ENCODE data around the gene HOXB4. TPM values are rescaled to one million over a fixed set of nuclear protein-coding genes. Genes with fewer than 3 reads are reported as not detected.

Gene HOXB4
- total RNA-seq, 1 donor from 2014 or later, result not detected

DNA sequence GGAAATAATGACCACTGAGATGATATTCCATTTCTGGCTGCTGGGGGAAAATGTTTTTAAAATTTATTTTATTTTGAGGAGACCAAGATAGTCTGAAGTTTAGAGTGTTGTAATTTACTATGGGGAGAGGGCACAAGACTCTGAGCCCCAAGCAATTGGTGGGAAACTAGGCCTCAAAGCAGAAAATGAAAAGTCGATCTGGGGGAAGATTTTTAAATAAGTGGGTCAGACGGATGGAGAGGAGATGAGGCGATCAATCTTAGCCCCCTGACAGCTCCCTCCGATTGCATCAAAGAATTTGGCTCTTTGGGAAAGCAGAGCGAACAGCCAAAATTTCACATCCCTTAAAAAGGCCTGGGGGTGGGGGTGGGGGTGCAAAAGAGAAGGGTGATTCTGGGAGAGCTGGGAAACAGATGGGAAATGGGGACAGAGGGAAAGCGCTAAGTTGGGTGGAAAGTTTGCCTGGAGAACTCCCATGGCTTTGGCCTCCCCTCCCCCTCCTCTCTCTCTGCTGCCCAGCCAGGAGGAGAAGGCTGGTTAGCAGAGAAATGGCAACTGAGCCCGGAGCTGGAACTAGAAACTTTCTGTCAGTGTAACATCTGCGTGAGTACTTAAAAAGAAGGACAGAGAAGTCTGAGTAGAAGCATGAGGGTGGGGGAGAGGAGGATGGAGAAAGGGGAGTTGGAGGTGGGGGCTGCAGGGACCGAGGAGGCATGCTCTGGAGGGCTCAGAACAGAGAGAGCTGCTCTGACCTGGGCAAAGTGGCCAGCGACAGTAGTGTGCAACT is 31.8 kb downstream of the HOXB4 start:
- no peaks in the 10 kb centered on the region for H3K36me3 ChIP-seq (ENCODE audit: control insufficient read depth, insufficient read depth, low read length)
- no peak for TF ChIP-seq CTCF (IDR thresholded peaks at IDR 0.05; ENCODE audit: insufficient read depth, low read length, severe bottlenecking)
- no peak overlapping the region for H3K4me3 ChIP-seq (ENCODE audit: low read depth, low read length)
- DNase-seq (ENCODE audit: low read depth) (no peak), FAIRE-seq (no peak)
- H3K27me3 ChIP-seq (ENCODE audit: control insufficient read depth, insufficient read depth, low read length), result peaks cover 75% of the 10 kb centered on the region

GRCh38 chr17:48545539-48545938 is 32.6 kb downstream of the HOXB4 start:
- Histone ChIP-seq H3K36me3 (ENCODE audit: control insufficient read depth, insufficient read depth, low read length) (no peaks in the 10 kb centered on the region), H3K27me3 (ENCODE audit: control insufficient read depth, insufficient read depth, low read length) (peaks cover 75% of the 10 kb centered on the region), H3K4me3 (ENCODE audit: low read depth, low read length) (no peak overlapping the region)
- DNase-seq (ENCODE audit: low read depth) (no peak), FAIRE-seq (no peak)
- TF ChIP-seq CTCF (IDR thresholded peaks at IDR 0.05; ENCODE audit: insufficient read depth, low read length, severe bottlenecking), result no peak

DNA sequence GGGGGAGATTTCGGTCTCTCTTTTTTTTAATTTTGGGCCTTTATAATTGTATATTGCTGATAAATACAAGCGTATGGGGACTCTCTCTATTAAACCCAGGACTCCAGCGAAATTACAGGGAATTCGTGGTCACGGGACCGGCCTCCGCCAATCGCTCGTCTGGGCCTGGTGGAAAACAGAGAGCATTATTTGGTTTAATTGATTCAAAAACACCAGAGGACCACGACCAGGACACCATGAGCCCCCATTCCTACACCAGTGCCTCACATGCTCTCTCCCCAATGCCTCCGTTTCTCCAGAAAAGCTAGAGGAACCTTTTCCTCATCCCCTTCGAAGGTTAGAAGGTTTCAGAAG is 33.2 kb downstream of the HOXB4 start, which contains the start of gene HOXB2:
Gene HOXB2 (minus strand): TSS at position 88 of the 354 bp plus-strand sequence. CDS start 198 bp downstream, outside the sequence.
- H3K36me3 ChIP-seq (ENCODE audit: control insufficient read depth, insufficient read depth, low read length), result no peaks in the 10 kb centered on the region
- DNase-seq (ENCODE audit: low read depth), result no peak
- H3K4me3 ChIP-seq (ENCODE audit: low read depth, low read length), result no peak within 1 kb of the TSS
- no peak for FAIRE-seq
- TF ChIP-seq CTCF (IDR thresholded peaks at IDR 0.05; ENCODE audit: insufficient read depth, low read length, severe bottlenecking), result no peak
- H3K27me3 ChIP-seq (ENCODE audit: control insufficient read depth, insufficient read depth, low read length), result peaks cover 73% of the 10 kb centered on the region

DNA sequence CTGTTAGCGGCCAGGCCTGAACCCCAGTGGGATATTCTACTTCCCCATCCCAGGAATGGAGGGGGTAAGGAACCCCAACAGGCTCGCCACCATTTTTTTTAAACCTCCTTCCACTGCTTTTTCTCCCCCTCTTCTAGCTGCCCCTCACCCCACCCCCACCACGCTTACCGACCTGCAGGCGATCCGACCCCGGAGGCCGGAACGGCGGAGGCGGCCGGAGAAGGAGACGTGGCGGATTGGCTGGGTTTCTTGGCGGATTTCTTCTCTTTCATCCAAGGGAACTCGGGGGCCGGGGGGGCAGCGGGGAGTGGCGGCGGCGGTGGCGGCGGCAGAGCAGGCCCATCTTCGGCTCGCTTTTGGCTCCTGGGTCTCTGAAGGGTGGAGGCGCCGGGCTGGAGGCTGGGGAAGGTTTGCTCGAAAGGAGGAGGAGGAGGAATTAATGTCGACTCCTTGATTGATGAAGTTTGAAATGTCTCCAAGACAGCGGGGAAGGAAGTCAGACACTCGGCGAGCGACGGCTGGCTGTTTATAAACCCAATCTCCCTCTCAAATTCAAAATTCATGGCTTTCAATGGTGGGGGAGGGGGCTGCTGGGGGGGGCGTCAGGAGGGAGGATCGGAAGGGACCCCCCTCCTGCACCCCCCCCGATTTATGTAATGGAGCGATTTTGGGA is 33.7 kb downstream of the HOXB4 start:
- no peak for FAIRE-seq
- H3K27me3 ChIP-seq (ENCODE audit: control insufficient read depth, insufficient read depth, low read length), result peaks cover 71% of the 10 kb centered on the region
- H3K36me3 ChIP-seq (ENCODE audit: control insufficient read depth, insufficient read depth, low read length), result no peaks in the 10 kb centered on the region
- no peak overlapping the region for H3K4me3 ChIP-seq (ENCODE audit: low read depth, low read length)
- no peak for DNase-seq (ENCODE audit: low read depth)
- no peak for TF ChIP-seq CTCF (IDR thresholded peaks at IDR 0.05; ENCODE audit: insufficient read depth, low read length, severe bottlenecking)

DNA sequence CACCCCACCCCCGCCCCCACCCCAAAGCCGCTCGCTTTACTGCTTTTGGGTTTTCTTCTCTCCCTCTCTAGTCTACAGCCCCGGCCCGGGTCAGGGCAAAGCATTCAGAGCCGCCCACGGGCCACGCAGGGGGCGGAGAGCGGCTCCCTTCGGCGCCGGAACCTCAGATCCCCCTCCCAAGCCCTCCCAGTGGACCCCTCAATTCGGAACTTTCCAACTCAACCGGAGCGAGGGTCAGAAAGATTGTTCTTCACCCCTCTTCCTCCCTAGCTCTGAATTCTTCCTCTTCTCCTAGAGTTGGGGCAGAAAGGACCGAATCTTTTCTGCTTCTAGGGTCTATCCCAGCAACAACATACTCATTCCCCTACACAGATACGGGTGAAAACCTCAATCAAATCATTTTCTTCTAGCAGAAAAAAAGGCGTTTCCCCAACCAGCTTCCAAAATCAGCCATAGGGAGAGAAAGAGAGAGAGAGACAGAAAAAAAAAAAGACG is 34.2 kb downstream of the HOXB4 start:
- FAIRE-seq (no peak), DNase-seq (ENCODE audit: low read depth) (no peak)
- peaks cover 71% of the 10 kb centered on the region for H3K27me3 ChIP-seq (ENCODE audit: control insufficient read depth, insufficient read depth, low read length)
- no peaks in the 10 kb centered on the region for H3K36me3 ChIP-seq (ENCODE audit: control insufficient read depth, insufficient read depth, low read length)
- no peak overlapping the region for H3K4me3 ChIP-seq (ENCODE audit: low read depth, low read length)
- no peak for TF ChIP-seq CTCF (IDR thresholded peaks at IDR 0.05; ENCODE audit: insufficient read depth, low read length, severe bottlenecking)
